ENCODE results near the gene MRS2.

DNA sequence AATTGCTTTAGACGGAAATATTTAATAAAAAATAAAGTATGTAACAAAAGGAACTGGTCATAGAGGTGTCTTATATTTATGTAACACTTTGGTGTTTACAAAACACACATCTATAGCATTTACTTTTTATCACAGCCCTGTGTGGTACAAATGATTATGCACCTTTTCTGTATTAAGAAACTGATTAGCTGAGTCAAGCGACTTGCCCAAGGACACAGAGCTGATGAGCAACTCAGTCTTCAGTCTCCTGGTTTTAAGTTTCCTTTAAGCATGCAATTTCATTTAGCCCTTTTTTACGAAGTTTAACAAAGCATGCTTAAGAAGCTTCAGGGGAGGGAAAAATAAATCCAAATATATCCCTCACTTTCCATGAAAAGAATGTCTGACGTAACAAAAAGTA, 47.3 kb upstream of the MRS2 start:
- TF ChIP-seq, protein P1, sequence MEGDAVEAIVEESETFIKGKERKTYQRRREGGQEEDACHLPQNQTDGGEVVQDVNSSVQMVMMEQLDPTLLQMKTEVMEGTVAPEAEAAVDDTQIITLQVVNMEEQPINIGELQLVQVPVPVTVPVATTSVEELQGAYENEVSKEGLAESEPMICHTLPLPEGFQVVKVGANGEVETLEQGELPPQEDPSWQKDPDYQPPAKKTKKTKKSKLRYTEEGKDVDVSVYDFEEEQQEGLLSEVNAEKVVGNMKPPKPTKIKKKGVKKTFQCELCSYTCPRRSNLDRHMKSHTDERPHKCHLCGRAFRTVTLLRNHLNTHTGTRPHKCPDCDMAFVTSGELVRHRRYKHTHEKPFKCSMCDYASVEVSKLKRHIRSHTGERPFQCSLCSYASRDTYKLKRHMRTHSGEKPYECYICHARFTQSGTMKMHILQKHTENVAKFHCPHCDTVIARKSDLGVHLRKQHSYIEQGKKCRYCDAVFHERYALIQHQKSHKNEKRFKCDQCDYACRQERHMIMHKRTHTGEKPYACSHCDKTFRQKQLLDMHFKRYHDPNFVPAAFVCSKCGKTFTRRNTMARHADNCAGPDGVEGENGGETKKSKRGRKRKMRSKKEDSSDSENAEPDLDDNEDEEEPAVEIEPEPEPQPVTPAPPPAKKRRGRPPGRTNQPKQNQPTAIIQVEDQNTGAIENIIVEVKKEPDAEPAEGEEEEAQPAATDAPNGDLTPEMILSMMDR (IDR thresholded peaks at IDR 0.05), result no peak
- no peak for TF ChIP-seq POLR2AphosphoS5 (IDR thresholded peaks at IDR 0.05)
- no peak for TF ChIP-seq POLR2A (IDR thresholded peaks at IDR 0.05)
- no peak for TF ChIP-seq EP300 (IDR thresholded peaks at IDR 0.05)
